HFFc6 (cell line): ENCODE data around the gene PERM1. TPM values are rescaled to one million over a fixed set of nuclear protein-coding genes. Genes with fewer than 3 reads are reported as not detected.
A peak's percentile ranks its signal among the peaks of the same experiment; 100 is the strongest.

ENCODE experiments used
- DNase-seq: peaks from one replicate; pipeline ENCODE4 v3.0.0-alpha.2; 2018
- H3K27ac Mint-ChIP-seq: 2 replicates; pipeline ENCODE4 v1.8.0; 2020; ENCODE audit warnings: mild to moderate bottlenecking, mixed read lengths
- H3K27me3 Mint-ChIP-seq: 2 replicates; pipeline ENCODE4 v1.8.0; 2021; ENCODE audit warnings: mild to moderate bottlenecking, moderate library complexity, mixed read lengths; ENCODE audit not compliant: insufficient read depth
- H3K36me3 Mint-ChIP-seq: 2 replicates; pipeline ENCODE4 v1.8.0; 2021; ENCODE audit warnings: low read depth, mixed read lengths
- H3K4me1 Mint-ChIP-seq: 2 replicates; pipeline ENCODE4 v1.8.0; 2020; ENCODE audit warnings: low read depth, mixed read lengths
- H3K4me3 Mint-ChIP-seq: 2 replicates; pipeline ENCODE4 v1.8.0; 2020; ENCODE audit warnings: mild to moderate bottlenecking, moderate library complexity, mixed read lengths
- H3K9me3 Mint-ChIP-seq: 2 replicates; pipeline ENCODE4 v1.8.0; 2020; ENCODE audit warnings: mild to moderate bottlenecking, mixed read lengths
- total RNA-seq, 6 experiments: library from RNA; stranded (reverse); fragmentation: NEBNext Ultra II Directional; extraction: Animal tissue kit (Norgen Biotek cat#: 25700); gene quantifications; 2 replicates in 1 of 6; 3 replicates in 5 of 6; pipeline ENCODE4 v1.2.3, GENCODE V29; 2021
- TF ChIP-seq, protein P1 (sequence below): fragments of 200-600 bp; sonication (generic); IDR thresholded peaks from 2 replicates; pipeline ENCODE4 v1.5.0; 2021; ENCODE audit warnings: antibody characterized with exemption, mild to moderate bottlenecking

Gene PERM1
- total RNA-seq, 6 experiments from 2014 or later = 0.17 to 0.18 TPM; not detected in 4

DNA sequence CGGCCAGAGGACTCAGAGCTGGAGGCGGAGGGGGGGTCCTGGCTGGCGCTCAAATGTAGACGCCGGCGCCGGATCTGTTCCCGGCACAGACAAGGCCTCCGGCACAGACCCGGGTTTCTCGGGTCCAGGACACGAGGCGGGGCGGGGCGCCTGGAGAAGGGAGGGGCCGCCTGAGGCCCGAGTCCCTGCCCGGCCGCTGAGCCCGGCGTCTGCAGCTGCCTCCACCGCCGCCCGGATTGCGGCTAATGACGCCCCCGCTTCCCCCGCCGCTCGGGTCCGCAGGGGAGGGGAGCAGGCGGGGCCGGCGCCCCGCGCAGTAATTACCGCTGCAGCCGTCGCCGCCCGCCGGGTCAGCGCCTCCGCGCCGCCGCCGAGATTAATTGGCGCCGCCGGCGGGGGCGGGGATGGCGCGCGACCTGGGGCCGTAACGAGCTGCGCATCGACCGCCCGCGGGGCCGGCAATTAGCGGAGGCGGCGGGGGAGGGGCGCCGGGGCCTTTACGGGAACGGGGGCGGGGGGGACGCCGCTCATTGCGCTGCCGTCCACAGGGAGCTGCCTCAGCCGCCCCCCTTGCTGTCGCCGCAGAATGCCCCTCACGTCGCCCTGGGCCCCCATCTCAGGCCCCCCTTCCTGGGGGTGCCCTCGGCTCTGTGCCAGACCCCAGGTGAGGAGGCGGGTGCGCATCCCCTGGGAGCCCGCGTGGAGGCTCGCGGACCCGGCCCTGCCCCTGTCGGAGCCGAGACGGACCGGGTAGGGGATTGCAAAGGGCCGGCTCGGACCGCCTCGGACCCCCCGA lies 40.1 kb downstream of the PERM1 start:
- peak; percentile 85 for DNase-seq
- Mint-ChIP-seq H3K36me3 (no peaks in the 10 kb centered on the region), H3K9me3 (no peaks in the 10 kb centered on the region), H3K27me3 (peaks cover 7% of the 10 kb centered on the region), H3K27ac (peak overlapping the region; percentile 82), H3K4me3 (peak overlapping the region; percentile 78), H3K4me1 (peaks cover 45% of the 10 kb centered on the region)
- TF ChIP-seq, protein P1, sequence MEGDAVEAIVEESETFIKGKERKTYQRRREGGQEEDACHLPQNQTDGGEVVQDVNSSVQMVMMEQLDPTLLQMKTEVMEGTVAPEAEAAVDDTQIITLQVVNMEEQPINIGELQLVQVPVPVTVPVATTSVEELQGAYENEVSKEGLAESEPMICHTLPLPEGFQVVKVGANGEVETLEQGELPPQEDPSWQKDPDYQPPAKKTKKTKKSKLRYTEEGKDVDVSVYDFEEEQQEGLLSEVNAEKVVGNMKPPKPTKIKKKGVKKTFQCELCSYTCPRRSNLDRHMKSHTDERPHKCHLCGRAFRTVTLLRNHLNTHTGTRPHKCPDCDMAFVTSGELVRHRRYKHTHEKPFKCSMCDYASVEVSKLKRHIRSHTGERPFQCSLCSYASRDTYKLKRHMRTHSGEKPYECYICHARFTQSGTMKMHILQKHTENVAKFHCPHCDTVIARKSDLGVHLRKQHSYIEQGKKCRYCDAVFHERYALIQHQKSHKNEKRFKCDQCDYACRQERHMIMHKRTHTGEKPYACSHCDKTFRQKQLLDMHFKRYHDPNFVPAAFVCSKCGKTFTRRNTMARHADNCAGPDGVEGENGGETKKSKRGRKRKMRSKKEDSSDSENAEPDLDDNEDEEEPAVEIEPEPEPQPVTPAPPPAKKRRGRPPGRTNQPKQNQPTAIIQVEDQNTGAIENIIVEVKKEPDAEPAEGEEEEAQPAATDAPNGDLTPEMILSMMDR = peak; percentile 9; the same call in 1 of the 2 replicates

DNA sequence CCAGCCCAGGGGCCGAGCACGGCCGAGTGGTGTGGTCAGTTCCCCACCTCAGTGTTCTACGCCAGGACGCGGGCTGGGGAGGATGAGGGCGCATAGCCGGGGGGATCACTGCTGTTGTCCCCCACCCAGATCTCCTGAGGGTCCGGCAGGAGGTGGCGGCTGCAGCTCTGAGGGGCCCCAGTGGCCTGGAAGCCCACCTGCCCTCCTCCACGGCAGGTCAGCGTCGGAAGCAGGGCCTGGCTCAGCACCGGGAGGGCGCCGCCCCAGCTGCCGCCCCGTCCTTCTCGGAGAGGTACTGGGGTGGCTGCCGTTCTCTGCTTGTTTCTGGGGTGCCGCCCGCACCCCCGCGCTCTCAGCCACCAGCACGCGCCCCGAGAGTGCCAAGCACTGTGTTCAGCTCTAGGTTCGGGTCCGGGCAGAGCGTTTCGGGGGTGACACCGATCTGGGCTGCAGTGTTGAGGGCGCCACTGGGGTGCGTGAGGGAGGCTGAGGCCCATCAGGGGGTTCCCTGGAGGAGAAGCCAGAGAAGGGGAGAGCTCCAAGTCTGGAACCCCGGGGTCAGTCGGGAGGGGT lies 40.8 kb downstream of the PERM1 start:
- H3K9me3 Mint-ChIP-seq = no peaks in the 10 kb centered on the region
- no peak for DNase-seq
- H3K4me1 Mint-ChIP-seq = peaks cover 45% of the 10 kb centered on the region
- peaks cover 7% of the 10 kb centered on the region for H3K27me3 Mint-ChIP-seq
- H3K36me3 Mint-ChIP-seq = no peaks in the 10 kb centered on the region
- peak overlapping the region; percentile 78 for H3K4me3 Mint-ChIP-seq
- H3K27ac Mint-ChIP-seq = peak overlapping the region; percentile 82
- TF ChIP-seq, protein P1 = 0 out of 2 replicates have a peak, but pooled peaks have one; percentile 12

DNA sequence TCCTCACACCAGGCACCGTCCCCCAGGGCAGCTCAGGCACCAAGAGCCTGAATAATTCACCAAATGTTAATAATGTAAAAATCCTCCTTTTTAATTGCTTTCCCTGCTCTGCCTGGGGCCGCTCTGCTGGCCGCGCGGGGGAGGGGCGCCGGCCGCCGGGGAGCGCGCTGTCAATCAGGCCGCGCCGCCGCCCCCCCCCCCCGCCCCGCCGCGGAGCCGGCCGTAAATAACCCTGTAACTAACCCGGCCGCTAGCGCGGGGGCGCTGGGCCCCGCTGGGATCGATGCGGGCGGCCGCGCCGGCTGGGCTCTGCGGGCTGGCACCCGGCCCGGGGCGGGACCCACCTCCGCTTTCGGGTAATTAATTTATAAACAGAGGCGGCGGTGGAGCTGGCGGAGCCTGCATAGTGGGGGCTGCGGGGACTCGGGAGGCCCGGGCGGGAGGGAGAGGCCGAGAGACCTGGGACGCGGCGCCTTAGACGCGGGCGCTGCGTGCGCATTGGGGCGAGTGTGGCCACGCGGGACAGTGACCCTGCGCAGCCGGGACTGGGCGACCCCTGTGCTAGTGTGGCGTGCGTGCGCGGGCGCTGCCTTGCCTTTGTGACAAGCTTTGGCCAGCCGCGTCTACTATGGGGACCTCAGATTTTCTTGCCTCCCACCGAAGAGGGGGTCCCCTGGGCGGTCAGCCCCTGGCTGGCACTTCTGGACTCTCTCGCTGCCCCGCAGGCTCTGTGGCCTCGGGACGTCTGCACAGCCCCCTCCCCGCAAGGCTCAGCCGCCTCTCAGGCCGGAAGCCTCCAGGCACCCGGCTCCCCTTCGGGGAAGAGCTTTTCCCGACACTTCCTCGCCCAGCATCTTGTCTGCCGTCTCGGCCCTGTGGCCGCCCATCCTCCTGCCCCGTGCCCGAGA lies 41.5 kb downstream of the PERM1 start:
- TF ChIP-seq, protein P1 = no peak; the same call in 1 of the 2 replicates
- peak; percentile 53 for DNase-seq
- peaks cover 3% of the 10 kb centered on the region for H3K27me3 Mint-ChIP-seq
- peak overlapping the region; percentile 59 for H3K4me3 Mint-ChIP-seq
- H3K4me1 Mint-ChIP-seq = peaks cover 39% of the 10 kb centered on the region
- no peaks in the 10 kb centered on the region for H3K36me3 Mint-ChIP-seq
- peak overlapping the region; percentile 52 for H3K27ac Mint-ChIP-seq
- H3K9me3 Mint-ChIP-seq = no peaks in the 10 kb centered on the region

DNA sequence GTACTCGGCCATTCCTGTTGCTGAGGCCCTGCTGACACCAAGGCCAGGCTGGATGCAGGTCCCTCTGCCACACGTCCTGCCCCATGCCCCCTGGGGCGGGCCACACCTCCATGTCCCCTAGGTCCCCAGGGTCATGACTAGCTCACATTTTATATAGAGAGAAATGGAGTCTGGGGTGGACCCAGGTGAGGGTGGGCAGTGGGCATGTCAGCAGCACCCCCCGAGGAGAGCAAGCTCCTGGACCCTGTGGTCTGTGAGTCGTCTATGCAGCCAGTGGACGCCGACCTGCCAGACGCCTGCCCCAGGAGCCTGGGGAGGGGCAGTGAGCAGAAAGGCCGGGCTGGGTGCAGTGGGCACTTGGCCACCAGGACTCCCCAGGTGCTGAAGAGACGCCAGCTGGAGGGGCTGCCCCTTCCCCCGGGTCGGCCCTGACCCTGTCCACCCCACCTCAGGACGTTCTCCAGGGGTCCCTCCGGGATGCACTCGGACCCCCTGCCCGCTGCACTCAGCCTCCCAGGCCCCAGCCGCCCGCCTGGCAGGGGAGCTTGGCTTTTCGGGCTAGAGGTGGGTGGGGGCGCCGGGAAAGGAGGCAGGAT lies 42.3 kb downstream of the PERM1 start:
- no peaks in the 10 kb centered on the region for H3K36me3 Mint-ChIP-seq
- peaks cover 3% of the 10 kb centered on the region for H3K27me3 Mint-ChIP-seq
- no peaks in the 10 kb centered on the region for H3K9me3 Mint-ChIP-seq
- H3K4me1 Mint-ChIP-seq = peaks cover 33% of the 10 kb centered on the region
- no peak overlapping the region for H3K4me3 Mint-ChIP-seq
- no peak for DNase-seq
- TF ChIP-seq, protein P1 = no peak
- no peak overlapping the region for H3K27ac Mint-ChIP-seq
